HL-60 (cell line): ENCODE measurements around the gene CCNK.

Experiments
- DNase-seq, 2 experiments: peaks; one replicate each; pipeline ENCODE4 v3.0.0-alpha.2; 2010 to 2020; ENCODE audit warnings: low read depth in 1 of 2, low spot score in 1 of 2
- H3K27ac ChIP-seq: fragments of 250-450 bp; sonication (Bioruptor Pico); replicated peaks from 2 replicates; pipeline ENCODE4 v1.5.1; 2020; ENCODE audit warnings: mild to moderate bottlenecking, moderate library complexity
- H3K27me3 ChIP-seq: fragments of 250-450 bp; sonication (Bioruptor Pico); 2 replicates; pipeline ENCODE4 v1.5.1; 2021; ENCODE audit warnings: mild to moderate bottlenecking, moderate library complexity; ENCODE audit not compliant: insufficient read depth, poor library complexity, severe bottlenecking
- H3K4me3 ChIP-seq: replicated peaks from 2 replicates; pipeline ENCODE4 v1.5.1; 2011; ENCODE audit warnings: mild to moderate bottlenecking, control low read depth, low read length; ENCODE audit not compliant: insufficient read depth
- GABPA ChIP-seq: IDR thresholded peaks from 2 replicates; pipeline ENCODE4 v1.6.1; 2012; ENCODE audit warnings: low read depth
- POLR2AphosphoS5 ChIP-seq: IDR thresholded peaks from 2 replicates; pipeline ENCODE4 v1.6.1; 2012; ENCODE audit warnings: low read depth
- REST ChIP-seq: IDR thresholded peaks from 2 replicates; pipeline ENCODE4 v1.6.1; 2012; ENCODE audit warnings: low read depth; ENCODE audit not compliant: insufficient replicate concordance
- SPI1 ChIP-seq: IDR thresholded peaks from 2 replicates; pipeline ENCODE4 v1.6.1; 2012; ENCODE audit warnings: low read depth, mild to moderate bottlenecking, borderline replicate concordance
- TF ChIP-seq, protein P1 (sequence below): IDR thresholded peaks from one replicate; pipeline ENCODE4 v1.5.1; 2011; ENCODE audit warnings: low read length, control low read depth, inconsistent platforms; ENCODE audit not compliant: insufficient read depth

The CCNK gene

GRCh38 chr14:99507860-99508640 lies 26.8 kb downstream of the CCNK start:
- Histone ChIP-seq H3K4me3 (no peak overlapping the region), H3K27me3 (no peaks in the 10 kb centered on the region), H3K27ac (no peak overlapping the region)
- TF ChIP-seq SPI1 (no peak), POLR2AphosphoS5 (no peak), GABPA (no peak), REST (no peak)
- TF ChIP-seq, protein P1, sequence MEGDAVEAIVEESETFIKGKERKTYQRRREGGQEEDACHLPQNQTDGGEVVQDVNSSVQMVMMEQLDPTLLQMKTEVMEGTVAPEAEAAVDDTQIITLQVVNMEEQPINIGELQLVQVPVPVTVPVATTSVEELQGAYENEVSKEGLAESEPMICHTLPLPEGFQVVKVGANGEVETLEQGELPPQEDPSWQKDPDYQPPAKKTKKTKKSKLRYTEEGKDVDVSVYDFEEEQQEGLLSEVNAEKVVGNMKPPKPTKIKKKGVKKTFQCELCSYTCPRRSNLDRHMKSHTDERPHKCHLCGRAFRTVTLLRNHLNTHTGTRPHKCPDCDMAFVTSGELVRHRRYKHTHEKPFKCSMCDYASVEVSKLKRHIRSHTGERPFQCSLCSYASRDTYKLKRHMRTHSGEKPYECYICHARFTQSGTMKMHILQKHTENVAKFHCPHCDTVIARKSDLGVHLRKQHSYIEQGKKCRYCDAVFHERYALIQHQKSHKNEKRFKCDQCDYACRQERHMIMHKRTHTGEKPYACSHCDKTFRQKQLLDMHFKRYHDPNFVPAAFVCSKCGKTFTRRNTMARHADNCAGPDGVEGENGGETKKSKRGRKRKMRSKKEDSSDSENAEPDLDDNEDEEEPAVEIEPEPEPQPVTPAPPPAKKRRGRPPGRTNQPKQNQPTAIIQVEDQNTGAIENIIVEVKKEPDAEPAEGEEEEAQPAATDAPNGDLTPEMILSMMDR, result no peak
- no peak for DNase-seq

GRCh38 chr14:99508896-99509629 lies 27.9 kb downstream of the CCNK start:
- Histone ChIP-seq H3K4me3 (no peak overlapping the region), H3K27ac (no peak overlapping the region), H3K27me3 (no peaks in the 10 kb centered on the region)
- no peak for TF ChIP-seq REST
- no peak for TF ChIP-seq GABPA
- TF ChIP-seq SPI1, result no peak
- TF ChIP-seq POLR2AphosphoS5, result no peak
- TF ChIP-seq, protein P1, result no peak
- no peak for DNase-seq

GRCh38 chr14:99509871-99510555 lies 28.8 kb downstream of the CCNK start:
- TF ChIP-seq, protein P1, result no peak
- no peak for TF ChIP-seq POLR2AphosphoS5
- H3K4me3 ChIP-seq, result no peak overlapping the region
- no peak for DNase-seq
- no peaks in the 10 kb centered on the region for H3K27me3 ChIP-seq
- no peak overlapping the region for H3K27ac ChIP-seq
